Neuron (in vitro differentiated cells): ENCODE data around the gene APC.

Experiments used
- H2AFZ ChIP-seq: one replicate; pipeline ENCODE4 v1.6.1; 2013; ENCODE audit warnings: low read depth, mild to moderate bottlenecking, inconsistent platforms, low read length, moderate library complexity
- H3K27me3 ChIP-seq: one replicate; pipeline ENCODE4 v1.6.1; 2013; ENCODE audit warnings: low read length; ENCODE audit not compliant: insufficient read depth
- H3K36me3 ChIP-seq: one replicate; pipeline ENCODE4 v1.6.1; 2013; ENCODE audit warnings: low read length; ENCODE audit not compliant: insufficient read depth
- H3K4me1 ChIP-seq: one replicate; pipeline ENCODE4 v1.6.1; 2013; ENCODE audit warnings: low read length; ENCODE audit not compliant: insufficient read depth
- H3K4me3 ChIP-seq: 2 replicates; pipeline ENCODE4 v1.5.1; 2013; ENCODE audit warnings: mild to moderate bottlenecking, low read length, moderate library complexity
- H3K9me3 ChIP-seq: one replicate; pipeline ENCODE4 v1.6.1; 2013; ENCODE audit warnings: low read length

APC gene

DNA sequence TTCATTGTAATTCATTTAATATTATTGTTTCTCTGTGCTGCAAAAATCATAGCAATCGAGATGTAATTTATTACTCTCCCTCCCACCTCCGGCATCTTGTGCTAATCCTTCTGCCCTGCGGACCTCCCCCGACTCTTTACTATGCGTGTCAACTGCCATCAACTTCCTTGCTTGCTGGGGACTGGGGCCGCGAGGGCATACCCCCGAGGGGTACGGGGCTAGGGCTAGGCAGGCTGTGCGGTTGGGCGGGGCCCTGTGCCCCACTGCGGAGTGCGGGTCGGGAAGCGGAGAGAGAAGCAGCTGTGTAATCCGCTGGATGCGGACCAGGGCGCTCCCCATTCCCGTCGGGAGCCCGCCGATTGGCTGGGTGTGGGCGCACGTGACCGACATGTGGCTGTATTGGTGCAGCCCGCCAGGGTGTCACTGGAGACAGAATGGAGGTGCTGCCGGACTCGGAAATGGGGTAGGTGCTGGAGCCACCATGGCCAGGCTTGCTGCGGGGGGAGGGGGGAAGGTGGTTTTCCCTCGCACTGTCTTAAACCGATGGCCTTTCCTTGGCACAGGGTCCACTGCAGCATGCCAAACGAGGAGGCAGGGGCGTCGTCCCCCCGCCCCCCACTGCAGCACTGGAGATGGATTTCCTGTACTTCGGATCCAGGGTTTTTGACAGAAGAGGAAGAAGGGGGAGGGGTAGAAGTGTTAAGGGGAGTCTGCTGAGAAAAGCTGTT lies at the start of gene APC:
APC (plus strand) TSS at position 423 of the 728 bp plus-strand sequence. CDS start 17,006 bp downstream, outside the sequence.
- H3K27me3 ChIP-seq: no peaks in the 10 kb centered on the region
- peak within 1 kb of the TSS; percentile 70 for H3K4me3 ChIP-seq
- H2AFZ ChIP-seq: peak within 1 kb of the TSS; percentile 60

DNA sequence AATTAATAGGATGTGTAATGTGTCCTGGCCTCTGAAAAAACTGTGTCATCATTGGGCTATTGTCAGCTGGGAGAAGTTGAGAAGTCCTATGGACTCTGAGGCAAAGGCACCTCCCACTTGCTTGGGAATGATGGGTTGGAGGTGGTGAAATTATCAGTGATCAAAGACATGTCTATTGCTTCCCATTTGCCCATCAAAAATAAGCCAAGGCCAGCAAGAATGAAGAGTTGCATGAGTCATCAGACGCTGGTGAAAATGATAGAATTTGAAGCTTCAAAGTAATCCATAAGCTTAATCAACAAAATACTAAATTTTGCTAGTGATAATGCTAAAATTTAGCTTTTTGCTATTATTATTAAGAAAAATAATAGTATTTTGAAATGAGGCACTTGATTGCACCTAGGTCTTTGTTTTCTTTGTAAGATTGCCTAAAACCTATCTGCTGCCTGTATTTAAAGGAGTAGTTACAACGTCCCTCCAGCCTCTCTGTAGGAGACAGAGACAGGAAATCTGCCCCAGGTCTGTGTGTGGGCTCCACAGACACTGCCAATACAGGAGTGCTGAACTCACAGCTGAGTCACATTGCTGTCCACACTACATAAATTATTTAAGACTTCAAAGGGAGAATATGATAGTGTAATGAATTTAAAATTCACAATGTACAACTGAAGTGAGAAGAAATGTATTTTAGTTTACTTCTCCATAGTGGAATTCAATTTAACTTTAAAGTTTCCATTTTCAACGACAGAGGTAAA lies 48.4 kb upstream of the APC start:
- Histone ChIP-seq H3K36me3 (no peaks in the 10 kb centered on the region), H3K4me1 (peaks cover 10% of the 10 kb centered on the region), H2AFZ (peak overlapping the region; percentile 5), H3K27me3 (no peaks in the 10 kb centered on the region), H3K9me3 (peaks cover 2% of the 10 kb centered on the region), H3K4me3 (no peak overlapping the region)

More for the DNA sequence above, at the start of gene APC:
- Histone ChIP-seq H3K4me1 (peaks cover 24% of the 10 kb centered on the region), H3K9me3 (no peaks in the 10 kb centered on the region), H3K36me3 (no peaks in the 10 kb centered on the region)

DNA sequence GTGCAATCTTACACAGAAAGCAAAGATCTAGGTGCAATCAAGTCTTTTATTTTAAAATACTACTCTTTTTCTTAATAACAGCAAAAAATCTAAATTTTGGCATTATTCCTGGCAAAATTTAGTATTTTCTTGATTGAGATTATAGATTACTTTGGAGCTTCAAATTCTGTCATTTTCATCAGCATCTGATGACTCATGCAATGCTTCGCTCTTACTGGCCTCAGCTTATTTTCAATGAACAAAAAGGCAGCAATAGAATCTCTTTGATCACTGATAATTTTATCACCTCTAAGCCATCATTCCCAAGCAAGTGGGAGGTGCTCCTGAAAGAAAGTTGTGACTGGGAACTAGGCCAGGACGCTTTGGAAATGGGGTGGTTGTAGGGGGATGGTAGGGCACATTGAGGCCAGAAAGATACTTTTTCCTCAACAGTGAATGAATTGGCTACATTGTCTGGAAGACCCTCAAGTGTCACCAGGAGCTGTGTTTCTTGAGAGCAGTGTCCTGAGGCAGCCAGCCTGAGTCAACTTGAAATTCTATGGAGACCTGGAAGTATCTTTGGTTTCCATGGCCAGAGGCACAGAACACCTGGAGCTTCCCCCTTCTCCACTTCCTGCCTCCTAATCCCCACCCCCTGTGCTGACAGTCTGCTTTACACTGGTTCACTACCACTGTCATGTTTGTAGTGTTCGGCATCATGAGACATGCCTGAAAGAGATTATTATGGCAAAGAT lies 46.9 kb upstream of the APC start:
- Histone ChIP-seq H2AFZ (no peak overlapping the region), H3K27me3 (no peaks in the 10 kb centered on the region), H3K4me3 (no peak overlapping the region), H3K9me3 (peaks cover 2% of the 10 kb centered on the region), H3K4me1 (peaks cover 3% of the 10 kb centered on the region), H3K36me3 (no peaks in the 10 kb centered on the region)

DNA sequence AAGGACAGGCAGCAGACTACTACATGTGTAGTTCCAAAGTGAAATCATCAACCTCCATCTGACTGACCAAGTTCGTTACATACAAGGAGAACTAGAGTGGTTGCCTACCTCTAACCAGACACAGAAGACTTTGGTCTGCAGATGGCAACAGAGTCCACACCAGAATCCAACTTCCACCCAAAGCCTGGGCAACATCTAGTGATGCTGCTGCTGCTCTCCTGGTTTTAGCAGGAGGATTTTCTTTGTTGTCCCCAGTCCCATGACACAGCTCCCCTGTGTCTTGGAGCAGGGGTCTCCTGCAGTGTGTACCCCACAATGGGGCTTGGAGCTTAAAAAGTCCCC lies 46.4 kb upstream of the APC start:
- H2AFZ ChIP-seq: no peak overlapping the region
- no peaks in the 10 kb centered on the region for H3K27me3 ChIP-seq

DNA sequence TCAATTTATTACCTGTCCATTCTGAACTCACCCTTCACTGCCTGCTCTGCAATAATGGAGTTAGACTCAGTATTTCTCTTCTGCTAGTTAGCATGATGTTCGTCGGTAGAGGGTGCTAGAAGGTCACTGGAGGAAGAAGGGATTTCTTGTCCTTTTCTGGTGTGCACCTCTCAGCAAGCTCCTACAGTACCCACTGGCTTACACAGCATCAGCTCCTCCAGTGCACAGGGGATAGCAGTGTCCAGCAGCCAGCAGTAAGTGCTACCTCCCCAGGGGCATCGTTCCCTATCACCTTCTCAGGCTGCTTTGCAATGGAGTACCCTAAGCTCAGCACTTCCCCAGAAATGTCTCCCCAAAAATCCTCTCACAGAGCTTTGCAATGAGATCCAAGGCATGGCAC lies 45.9 kb upstream of the APC start:
- H3K9me3 ChIP-seq: peaks cover 2% of the 10 kb centered on the region
- no peaks in the 10 kb centered on the region for H3K36me3 ChIP-seq
- H3K27me3 ChIP-seq: no peaks in the 10 kb centered on the region
- no peak overlapping the region for H3K4me3 ChIP-seq
- H3K4me1 ChIP-seq: peaks cover 3% of the 10 kb centered on the region
- no peak overlapping the region for H2AFZ ChIP-seq

More for the DNA sequence above, 46.4 kb upstream of the APC start:
- H3K9me3 ChIP-seq: peaks cover 2% of the 10 kb centered on the region
- peaks cover 3% of the 10 kb centered on the region for H3K4me1 ChIP-seq
- no peak overlapping the region for H3K4me3 ChIP-seq
- no peaks in the 10 kb centered on the region for H3K36me3 ChIP-seq

DNA sequence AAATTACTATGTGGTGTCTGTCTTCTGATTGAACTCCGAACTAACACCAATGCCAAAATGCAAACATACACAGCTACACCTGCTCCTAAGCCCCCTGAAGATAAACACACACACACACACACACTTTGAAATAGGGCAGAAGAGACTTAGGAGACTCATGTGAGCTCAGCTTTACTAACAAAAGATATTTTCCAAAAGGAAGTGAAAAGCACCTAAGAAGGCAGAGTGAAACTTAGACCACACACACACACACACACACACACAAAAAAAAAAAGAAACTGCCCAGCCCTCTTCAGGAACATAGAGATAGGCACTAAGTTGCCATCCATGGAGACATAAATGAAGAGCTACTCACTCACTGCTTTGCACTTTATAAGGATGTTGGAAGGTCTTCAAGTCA lies 45.2 kb upstream of the APC start:
- Histone ChIP-seq H3K36me3 (no peaks in the 10 kb centered on the region), H3K4me1 (peaks cover under 1% of the 10 kb centered on the region), H3K27me3 (no peaks in the 10 kb centered on the region), H3K9me3 (peaks cover 2% of the 10 kb centered on the region), H3K4me3 (no peak overlapping the region), H2AFZ (no peak overlapping the region)

DNA sequence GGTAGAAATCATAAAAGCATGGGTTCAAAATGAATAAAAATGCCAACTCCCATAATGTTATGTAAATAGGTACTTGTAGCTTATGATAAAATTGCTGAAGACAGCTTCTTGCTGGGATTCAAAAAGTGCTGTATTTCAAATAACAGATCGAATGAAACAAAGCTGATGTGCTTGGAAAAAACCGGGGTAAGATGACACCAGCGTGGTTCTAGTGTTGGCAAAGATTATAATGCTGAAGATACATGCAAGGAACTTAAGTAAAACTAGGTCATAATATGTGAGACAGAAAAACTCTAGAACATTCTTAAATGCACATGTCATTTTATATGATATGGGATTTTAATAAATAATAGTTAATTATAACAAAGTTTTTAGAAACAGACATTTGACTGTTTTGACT lies 44.4 kb upstream of the APC start:
- Histone ChIP-seq H2AFZ (no peak overlapping the region), H3K4me1 (no peaks in the 10 kb centered on the region), H3K9me3 (peaks cover 2% of the 10 kb centered on the region), H3K27me3 (no peaks in the 10 kb centered on the region), H3K4me3 (no peak overlapping the region), H3K36me3 (no peaks in the 10 kb centered on the region)

DNA sequence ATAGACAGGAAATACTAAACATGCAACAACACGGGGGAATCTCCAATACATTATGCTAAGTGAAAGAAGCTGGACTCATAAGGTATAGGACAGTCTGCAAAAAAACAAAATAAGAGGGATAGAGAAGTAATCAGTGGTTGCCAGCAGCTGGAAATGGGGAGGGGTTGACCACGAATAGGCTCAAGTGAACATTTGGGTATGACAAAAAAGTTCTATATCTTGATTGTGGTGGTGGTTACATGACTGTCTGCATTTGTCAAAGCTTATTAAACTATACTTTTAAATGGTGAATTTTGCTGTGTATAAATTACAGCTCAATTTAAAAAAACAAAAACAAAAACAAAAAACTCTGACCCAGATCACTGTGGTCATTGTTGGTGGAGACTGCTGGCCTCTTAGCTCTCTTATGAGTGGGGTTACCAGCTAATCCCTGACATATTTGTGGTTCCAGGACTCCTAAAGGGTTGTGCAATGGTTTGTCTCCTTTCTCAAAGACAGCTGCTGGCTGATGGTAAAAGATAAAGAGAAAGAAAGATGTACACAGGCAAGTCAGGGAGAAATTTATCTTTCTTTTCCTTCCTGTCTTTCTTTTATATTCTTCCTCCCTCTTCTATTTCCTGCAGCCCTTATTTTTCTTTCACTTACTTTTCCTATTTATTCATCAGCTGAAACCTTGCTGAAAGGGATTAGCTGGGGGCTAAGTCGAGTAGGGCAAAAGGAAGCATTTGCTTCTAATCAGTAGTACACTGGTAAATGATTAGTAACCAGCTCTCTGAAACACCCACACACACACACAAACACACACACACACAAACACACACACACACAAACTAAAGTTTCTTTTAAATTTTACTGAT lies 42.6 kb upstream of the APC start:
- Histone ChIP-seq H3K4me3 (no peak overlapping the region), H3K36me3 (no peaks in the 10 kb centered on the region), H3K4me1 (no peaks in the 10 kb centered on the region), H2AFZ (no peak overlapping the region), H3K9me3 (peaks cover 2% of the 10 kb centered on the region), H3K27me3 (no peaks in the 10 kb centered on the region)

DNA sequence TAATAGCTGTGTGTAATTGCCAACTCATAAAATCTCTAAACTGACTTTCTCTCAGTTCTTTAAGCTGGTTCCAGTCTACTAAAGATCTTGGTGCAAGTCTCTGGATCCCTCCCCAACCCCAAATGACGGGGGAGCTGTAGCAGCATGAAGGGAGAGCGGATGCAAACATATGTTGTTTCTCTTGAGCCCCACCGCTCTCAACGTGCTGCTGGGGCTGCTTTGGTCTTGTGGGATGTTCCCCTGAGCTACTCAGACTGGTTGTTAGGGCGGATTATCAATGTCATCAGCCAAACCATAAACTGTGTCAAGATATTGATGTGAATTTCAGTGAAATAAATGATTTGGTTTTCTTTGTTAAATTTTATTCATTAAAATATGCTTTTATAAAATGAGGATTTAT lies 40.9 kb upstream of the APC start:
- Histone ChIP-seq H2AFZ (no peak overlapping the region), H3K4me1 (no peaks in the 10 kb centered on the region), H3K4me3 (no peak overlapping the region), H3K9me3 (peaks cover 2% of the 10 kb centered on the region), H3K27me3 (no peaks in the 10 kb centered on the region), H3K36me3 (no peaks in the 10 kb centered on the region)

DNA sequence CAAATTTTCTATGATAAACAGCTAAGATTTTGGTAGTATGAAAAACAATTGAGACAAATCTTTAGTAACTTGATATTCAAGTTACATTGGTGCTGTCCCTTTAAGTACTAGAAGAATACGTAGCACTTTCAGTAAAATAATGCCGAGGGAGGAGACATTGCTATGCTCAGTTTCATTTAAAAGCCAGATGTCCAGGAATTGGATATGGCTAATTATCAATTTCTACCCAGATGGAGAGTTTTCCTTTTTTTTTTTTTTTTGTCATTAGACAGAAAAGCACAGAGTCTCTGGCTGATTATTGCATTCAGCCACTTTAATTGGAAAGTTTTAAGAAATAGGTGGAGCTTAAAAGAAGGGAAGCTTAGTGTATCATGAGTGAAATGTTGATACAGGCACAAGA lies 40.4 kb upstream of the APC start:
- no peak overlapping the region for H2AFZ ChIP-seq
- H3K4me1 ChIP-seq: no peaks in the 10 kb centered on the region
- H3K4me3 ChIP-seq: no peak overlapping the region
- H3K9me3 ChIP-seq: no peaks in the 10 kb centered on the region
- no peaks in the 10 kb centered on the region for H3K36me3 ChIP-seq
- H3K27me3 ChIP-seq: no peaks in the 10 kb centered on the region

DNA sequence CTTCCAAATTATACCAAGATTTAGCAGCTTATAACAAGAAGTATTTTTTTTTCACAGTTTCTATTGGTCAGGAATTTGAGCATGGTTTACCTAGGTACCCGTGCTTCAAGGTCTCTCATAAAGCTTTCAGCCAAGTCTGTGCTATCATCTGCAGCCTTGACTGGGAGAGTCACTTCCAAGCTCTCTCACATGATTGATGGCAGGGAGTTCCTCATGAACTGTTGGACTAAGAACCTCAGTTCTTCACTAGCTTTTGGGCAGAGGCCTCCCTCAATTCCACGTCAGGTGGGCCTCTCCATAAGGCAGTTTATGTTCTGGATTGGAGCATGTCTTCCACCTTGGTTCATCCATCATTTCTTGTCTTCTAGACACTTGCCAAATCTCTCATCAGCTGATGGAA lies 39.9 kb upstream of the APC start:
- Histone ChIP-seq H3K27me3 (no peaks in the 10 kb centered on the region), H3K4me1 (no peaks in the 10 kb centered on the region), H3K9me3 (no peaks in the 10 kb centered on the region), H3K36me3 (no peaks in the 10 kb centered on the region), H2AFZ (no peak overlapping the region), H3K4me3 (no peak overlapping the region)

DNA sequence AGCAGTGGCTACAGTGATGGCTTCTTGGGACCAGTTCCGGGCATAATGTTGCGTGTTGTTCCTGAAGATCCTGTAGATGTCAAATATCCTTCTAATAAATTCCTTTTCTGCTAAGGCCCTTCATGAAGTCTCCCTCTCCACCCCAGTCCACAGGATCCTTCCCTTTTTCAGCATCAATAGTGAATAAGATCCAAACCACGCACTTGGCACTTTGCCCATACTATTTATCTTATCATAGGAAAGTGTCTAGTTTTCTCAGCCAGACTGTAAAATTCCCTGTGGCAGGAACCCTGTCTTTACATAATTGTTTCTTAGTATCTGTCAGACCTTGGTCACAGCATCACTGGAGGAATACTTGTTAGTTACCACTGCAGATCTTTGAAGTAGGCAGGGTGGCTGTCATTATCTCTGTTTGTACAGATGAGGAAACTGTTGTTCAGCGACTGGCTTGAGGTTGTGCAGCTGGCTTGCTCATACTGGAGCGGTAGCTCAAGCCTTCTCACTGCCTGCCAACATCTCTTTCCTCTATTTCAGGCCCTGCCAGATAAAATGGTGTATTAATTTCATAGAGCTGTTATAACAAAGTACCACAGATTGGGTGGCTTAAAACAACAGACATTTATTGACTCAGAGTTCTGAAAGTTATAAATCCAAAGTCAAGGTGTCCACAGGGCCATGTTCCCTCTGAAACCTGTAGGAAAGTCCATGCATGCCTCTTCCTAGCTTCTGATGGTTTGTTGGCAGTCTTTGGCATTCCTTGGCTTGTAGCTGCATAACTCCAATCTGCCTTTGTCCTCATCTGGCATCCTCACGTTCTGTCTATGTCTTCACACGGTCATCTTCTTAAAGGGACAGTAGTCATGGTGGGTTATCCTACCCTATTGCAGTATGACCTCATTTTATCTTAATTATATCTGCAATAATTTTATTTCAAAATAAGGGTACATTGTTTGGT lies 33.5 kb upstream of the APC start:
- H3K4me1 ChIP-seq: no peaks in the 10 kb centered on the region
- no peak overlapping the region for H3K4me3 ChIP-seq
- H3K9me3 ChIP-seq: no peaks in the 10 kb centered on the region
- H3K36me3 ChIP-seq: no peaks in the 10 kb centered on the region
- H2AFZ ChIP-seq: no peak overlapping the region
- no peaks in the 10 kb centered on the region for H3K27me3 ChIP-seq
